GM23338 (cell line): ENCODE data around the gene ATP13A1. TPM values are rescaled to one million over a fixed set of nuclear protein-coding genes. Genes with fewer than 3 reads are reported as not detected.

ENCODE experiments used
- ATAC-seq: fragments of 200-7000 bp; cut with Tn5 transposase; 3 replicates; pipeline ENCODE4 v1.9.1; 2020
- DNase-seq: peaks from one replicate; pipeline ENCODE4 v3.0.0-alpha.2; 2015; ENCODE audit warnings: low spot score
- H2AFZ ChIP-seq: fragments of 200-600 bp; sonication (generic); 2 replicates; pipeline ENCODE4 v1.8.0; 2016; ENCODE audit warnings: antibody characterized with exemption, mild to moderate bottlenecking, moderate library complexity
- H3F3A ChIP-seq: fragments of 200-600 bp; sonication (generic); replicated peaks from 2 replicates; pipeline ENCODE4 v1.8.0; 2017; ENCODE audit warnings: antibody characterized with exemption, mixed run types, low read depth
- H3K27ac ChIP-seq: fragments of 200-600 bp; sonication (generic); 2 replicates; pipeline ENCODE4 v1.6.1; 2016; ENCODE audit warnings: low read depth
- H3K27me3 ChIP-seq: fragments of 200-600 bp; sonication (generic); 2 replicates; pipeline ENCODE4 v1.8.0; 2016; ENCODE audit warnings: mild to moderate bottlenecking, mixed run types, moderate library complexity; ENCODE audit not compliant: insufficient read depth
- H3K36me3 ChIP-seq: fragments of 200-600 bp; sonication (generic); 2 replicates; pipeline ENCODE4 v1.8.0; 2016; ENCODE audit warnings: mild to moderate bottlenecking; ENCODE audit not compliant: insufficient read depth
- H3K4me1 ChIP-seq: fragments of 200-600 bp; sonication (generic); 2 replicates; pipeline ENCODE4 v1.8.0; 2016; ENCODE audit warnings: mild to moderate bottlenecking, moderate library complexity; ENCODE audit not compliant: insufficient read depth
- H3K4me2 ChIP-seq: fragments of 200-600 bp; sonication (generic); 2 replicates; pipeline ENCODE4 v1.7.1; 2017; ENCODE audit warnings: mixed run types
- H3K4me3 ChIP-seq: fragments of 200-600 bp; sonication (generic); 2 replicates; pipeline ENCODE4 v1.6.1; 2016; ENCODE audit warnings: mixed run types
- H3K79me2 ChIP-seq: fragments of 200-600 bp; sonication (generic); replicated peaks from 2 replicates; pipeline ENCODE4 v1.8.0; 2017; ENCODE audit warnings: mild to moderate bottlenecking; ENCODE audit not compliant: insufficient read depth
- H3K9me2 ChIP-seq: fragments of 200-600 bp; sonication (generic); 2 replicates; pipeline ENCODE4 v1.8.0; 2017; ENCODE audit not compliant: insufficient read depth
- H4K20me1 ChIP-seq: fragments of 200-600 bp; sonication (generic); replicated peaks from 2 replicates; pipeline ENCODE4 v1.8.0; 2017; ENCODE audit warnings: mild to moderate bottlenecking; ENCODE audit not compliant: insufficient read depth
- H3K27ac Mint-ChIP-seq: 2 replicates; pipeline ENCODE4 v1.8.0; 2020; ENCODE audit warnings: inconsistent platforms, mild to moderate bottlenecking, moderate library complexity, mixed read lengths
- H3K27me3 Mint-ChIP-seq: 3 replicates; pipeline ENCODE4 v1.8.0; 2022; ENCODE audit warnings: low read depth, mild to moderate bottlenecking, moderate library complexity, mixed read lengths, inconsistent platforms; ENCODE audit not compliant: insufficient read depth, poor library complexity
- H3K36me3 Mint-ChIP-seq: 3 replicates; pipeline ENCODE4 v1.8.0; 2021; ENCODE audit warnings: low read depth, mild to moderate bottlenecking, inconsistent platforms, moderate library complexity, mixed read lengths
- H3K4me1 Mint-ChIP-seq: 3 replicates; pipeline ENCODE4 v1.8.0; 2020; ENCODE audit warnings: mild to moderate bottlenecking, inconsistent platforms, mixed read lengths
- H3K4me3 Mint-ChIP-seq: 3 replicates; pipeline ENCODE4 v1.8.0; 2021; ENCODE audit warnings: moderate library complexity, mild to moderate bottlenecking, inconsistent platforms, mixed read lengths
- H3K9me3 Mint-ChIP-seq: 3 replicates; pipeline ENCODE4 v1.8.0; 2020; ENCODE audit warnings: moderate library complexity, mild to moderate bottlenecking, inconsistent platforms, mixed read lengths
- CREB1 ChIP-seq: fragments of 250-450 bp; sonication (Bioruptor Pico); IDR thresholded peaks from 2 replicates; pipeline ENCODE4 v1.5.0; 2020; ENCODE audit warnings: low read depth, mild to moderate bottlenecking, moderate library complexity
- CTCF ChIP-seq, 2 experiments: fragments of 200-600 bp in 1 of 2; sonication (generic) in 1 of 2; conservative IDR thresholded peaks; 2 replicates each; pipeline versions ENCODE4 v1.5.1 to v1.6.1; 2016 to 2017; ENCODE audit warnings: antibody characterized with exemption in 2 of 2, low read depth in 2 of 2, mild to moderate bottlenecking in 2 of 2, moderate library complexity in 1 of 2
- EZH2 ChIP-seq: fragments of 200-600 bp; sonication (generic); IDR thresholded peaks from one replicate; pipeline ENCODE4 v1.8.0; 2017; ENCODE audit warnings: antibody characterized with exemption, mild to moderate bottlenecking, low read depth; ENCODE audit not compliant: unreplicated experiment
- EZH2phosphoT487 ChIP-seq: fragments of 200-600 bp; sonication (generic); IDR thresholded peaks from one replicate; pipeline ENCODE4 v1.8.1; 2018; ENCODE audit warnings: antibody characterized with exemption; ENCODE audit not compliant: unreplicated experiment
- JUNB ChIP-seq: IDR thresholded peaks from one replicate; pipeline ENCODE4 v1.6.1; 2016; ENCODE audit warnings: antibody characterized with exemption; ENCODE audit not compliant: unreplicated experiment
- NANOG ChIP-seq: IDR thresholded peaks from 2 replicates; pipeline ENCODE4 v1.6.1; 2016; ENCODE audit warnings: antibody characterized with exemption, borderline replicate concordance
- POLR2AphosphoS5 ChIP-seq: IDR thresholded peaks from 2 replicates; pipeline ENCODE4 v1.6.1; 2016; ENCODE audit warnings: antibody characterized with exemption, low read depth
- REST ChIP-seq: IDR thresholded peaks from one replicate; pipeline ENCODE4 v1.6.1; 2018; ENCODE audit warnings: antibody characterized with exemption; ENCODE audit not compliant: unreplicated experiment
- STAT1 ChIP-seq: IDR thresholded peaks from one replicate; pipeline ENCODE4 v1.6.1; 2016; ENCODE audit warnings: antibody characterized with exemption; ENCODE audit not compliant: unreplicated experiment
- ZNF114 ChIP-seq: fragments of 250-450 bp; sonication (Bioruptor Pico); IDR thresholded peaks from 2 replicates; pipeline ENCODE4 v1.5.0; 2020; ENCODE audit warnings: mild to moderate bottlenecking, moderate library complexity
- ZNF331 ChIP-seq: fragments of 250-450 bp; sonication (Bioruptor Pico); IDR thresholded peaks from 2 replicates; pipeline ENCODE4 v1.5.0; 2020; ENCODE audit warnings: low read depth, mild to moderate bottlenecking, moderate library complexity
- ZNF462 ChIP-seq: fragments of 250-450 bp; sonication (Bioruptor Pico); IDR thresholded peaks from 2 replicates; pipeline ENCODE4 v1.5.0; 2020; ENCODE audit warnings: mild to moderate bottlenecking, moderate library complexity
- polyA plus RNA-seq: library from polyadenylated mRNA; unstranded; fragments of >200 nt; fragmentation: Nextera tagmentation; extraction: Ambion mirVana; gene quantifications from 2 replicates; pipeline ENCODE4 v1.2.1, GENCODE V29; 2016
- total RNA-seq: library from RNA; depleted of rRNA; stranded (reverse); fragments of >200 nt; shearing (Covaris generic); gene quantifications from 2 replicates; pipeline ENCODE4 v1.2.3, GENCODE V29; 2014
- TF ChIP-seq, protein P1 (sequence below): IDR thresholded peaks from 2 replicates; pipeline ENCODE4 v1.6.1; 2016; ENCODE audit warnings: antibody characterized with exemption

Gene ATP13A1
- total and polyA plus RNA-seq, 2 experiments from 2014 or later, result 38.1 to 307 TPM

DNA sequence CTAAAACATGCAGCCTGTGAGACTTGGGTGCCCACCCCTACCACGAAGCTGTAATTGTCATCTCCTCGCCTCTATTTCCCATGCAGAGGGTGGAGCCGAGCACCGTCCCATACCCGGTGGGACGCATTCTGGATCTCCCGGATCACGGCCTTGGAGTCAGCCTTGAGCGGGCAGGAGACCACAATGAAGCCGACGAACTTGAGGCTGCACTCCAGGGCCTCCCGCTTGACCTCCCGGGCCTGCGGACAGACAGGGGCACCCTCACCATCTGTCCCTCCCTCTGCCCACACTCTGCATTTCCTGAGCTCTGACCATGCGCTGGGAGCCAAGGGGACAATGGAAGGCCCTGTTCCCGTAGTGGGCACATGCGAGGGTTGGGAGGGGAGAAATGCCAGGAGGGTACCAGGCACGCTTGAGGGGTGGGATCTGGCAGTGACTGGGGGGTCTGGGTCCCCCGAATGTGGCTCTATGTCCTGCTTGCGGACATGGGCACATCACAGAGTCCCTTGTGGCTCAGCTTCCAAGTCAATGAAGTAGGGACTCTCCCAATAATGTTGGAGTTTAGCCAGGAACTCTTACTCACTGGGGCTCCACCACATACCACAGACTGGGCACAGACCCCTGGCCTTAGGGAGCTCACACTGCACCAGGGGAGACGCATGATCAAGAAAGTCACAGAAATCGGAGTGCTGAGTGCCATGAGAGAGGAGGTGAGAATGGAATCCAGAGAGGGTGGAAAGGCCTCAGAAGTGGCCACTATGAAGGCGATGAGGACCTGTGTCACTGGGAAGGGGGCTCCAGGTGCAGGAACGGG lies 10.8 kb downstream of the ATP13A1 start:
- Mint-ChIP-seq H3K27ac (no peak overlapping the region), H3K9me3 (no peaks in the 10 kb centered on the region), H3K27me3 (peaks cover 20% of the 10 kb centered on the region), H3K4me3 (no peak overlapping the region; the same call in 2 of the 3 replicates), H3K4me1 (no peaks in the 10 kb centered on the region), H3K36me3 (peaks cover 78% of the 10 kb centered on the region)
- H4K20me1 ChIP-seq, result peaks cover 6% of the 10 kb centered on the region; the same call in 1 of the 2 replicates
- DNase-seq (no peak), ATAC-seq (no peak)
- H3K4me2 ChIP-seq, result no peak overlapping the region
- H3K4me1 ChIP-seq, result no peaks in the 10 kb centered on the region
- H3K4me3 ChIP-seq, result no peak overlapping the region
- no peaks in the 10 kb centered on the region for H3K79me2 ChIP-seq
- H3K27me3 ChIP-seq, result no peaks in the 10 kb centered on the region
- no peaks in the 10 kb centered on the region for H3K9me2 ChIP-seq
- H3K36me3 ChIP-seq, result peaks cover 19% of the 10 kb centered on the region
- H3F3A ChIP-seq, result no peaks in the 10 kb centered on the region
- H2AFZ ChIP-seq, result no peak overlapping the region
- TF ChIP-seq NANOG, result no peak
- no peak for TF ChIP-seq ZNF114
- TF ChIP-seq EZH2, result no peak
- no peak for TF ChIP-seq CREB1 (CRISPR knock-in tag)
- no peak for TF ChIP-seq ZNF462 (CRISPR knock-in tag)
- TF ChIP-seq EZH2phosphoT487, result no peak
- TF ChIP-seq REST, result no peak
- TF ChIP-seq STAT1, result no peak
- no peak for TF ChIP-seq CTCF (conservative IDR thresholded peaks at IDR 0.05; ENCODE audit: low read depth in 2 of 2)
- TF ChIP-seq ZNF331 (CRISPR knock-in tag), result no peak
- TF ChIP-seq, protein P1, sequence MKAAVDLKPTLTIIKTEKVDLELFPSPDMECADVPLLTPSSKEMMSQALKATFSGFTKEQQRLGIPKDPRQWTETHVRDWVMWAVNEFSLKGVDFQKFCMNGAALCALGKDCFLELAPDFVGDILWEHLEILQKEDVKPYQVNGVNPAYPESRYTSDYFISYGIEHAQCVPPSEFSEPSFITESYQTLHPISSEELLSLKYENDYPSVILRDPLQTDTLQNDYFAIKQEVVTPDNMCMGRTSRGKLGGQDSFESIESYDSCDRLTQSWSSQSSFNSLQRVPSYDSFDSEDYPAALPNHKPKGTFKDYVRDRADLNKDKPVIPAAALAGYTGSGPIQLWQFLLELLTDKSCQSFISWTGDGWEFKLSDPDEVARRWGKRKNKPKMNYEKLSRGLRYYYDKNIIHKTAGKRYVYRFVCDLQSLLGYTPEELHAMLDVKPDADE, result no peak
- no peak for TF ChIP-seq JUNB
- no peak for TF ChIP-seq POLR2AphosphoS5
- no peak overlapping the region for H3K27ac ChIP-seq
